Gastroesophageal sphincter (tissue), 4 donors: ENCODE results near the gene ADAM22. TPM values are rescaled to one million over a fixed set of nuclear protein-coding genes. Genes with fewer than 3 reads are reported as not detected.
A peak's percentile ranks its signal among the peaks of the same experiment; 100 is the strongest.

Experiments
- ATAC-seq: fragments of 150-250 bp; one replicate; pipeline ENCODE4 v1.9.1; 2016; ENCODE audit warnings: mild to moderate bottlenecking, moderate library complexity
- H3K27ac ChIP-seq, 4 donors: fragments of 200-600 bp; sonication (generic) in 3 of 4; 1 replicate in 3 of 4; 2 replicates in 1 of 4; pipeline ENCODE4 v1.5.1; 2016 to 2019
- H3K27me3 ChIP-seq: fragments of 200-600 bp; sonication (generic); one replicate; pipeline ENCODE4 v1.5.1; 2019
- H3K36me3 ChIP-seq, 2 donors: fragments of 200-600 bp; sonication (generic); one replicate each; pipeline ENCODE4 v1.5.1; 2019; ENCODE audit warnings: control low read depth in 1 of 2
- H3K4me1 ChIP-seq, 3 donors: fragments of 200-600 bp; sonication (generic); 1 replicate in 2 of 3; 2 replicates in 1 of 3; pipeline ENCODE4 v1.5.1; 2016 to 2019; ENCODE audit warnings: control low read depth in 2 of 3
- H3K4me3 ChIP-seq, 2 donors: fragments of 200-600 bp; sonication (generic); one replicate each; pipeline ENCODE4 v1.5.1; 2019; ENCODE audit warnings: mild to moderate bottlenecking in 1 of 2, moderate library complexity in 1 of 2
- H3K9me3 ChIP-seq, 3 donors: fragments of 200-600 bp; sonication (generic); one replicate each; pipeline ENCODE4 v1.5.1; 2017 to 2019; ENCODE audit warnings: control low read depth in 2 of 3
- EP300 ChIP-seq: sonication (generic); formaldehyde crosslinking; IDR thresholded peaks from one replicate; pipeline ENCODE4 v1.6.1; 2017; ENCODE audit warnings: antibody characterized with exemption, mild to moderate bottlenecking
- POLR2A ChIP-seq, 2 donors: fragments of 450-650 bp; IDR thresholded peaks; one replicate each; pipeline ENCODE4 v1.6.1; 2017; ENCODE audit warnings: antibody characterized with exemption in 2 of 2, mild to moderate bottlenecking in 2 of 2, moderate library complexity in 1 of 2
- POLR2AphosphoS5 ChIP-seq: sonication (generic); formaldehyde crosslinking; IDR thresholded peaks from one replicate; pipeline ENCODE4 v1.6.1; 2017; ENCODE audit warnings: antibody characterized with exemption
- WGBS, 2 donors: methylation state at CpG; one replicate each; pipeline ENCODE4 v1.1.5; 2018; ENCODE audit warnings: low coverage in 1 of 2; 5-methylcytosine and 5-hydroxymethylcytosine counted together
- total RNA-seq, 4 donors: library from RNA; depleted of rRNA; stranded (reverse); fragments of >200 nt; gene quantifications; one replicate each; pipeline ENCODE4 v1.1.0, GENCODE V29; 2016
- TF ChIP-seq, protein P1 (sequence below), 4 experiments: fragments of 200-600 bp in 2 of 4; fragments of 450-650 bp in 2 of 4; sonication (generic) in 1 of 4; IDR thresholded peaks; one replicate each; pipeline ENCODE4 v1.5.1; 2017 to 2019; ENCODE audit warnings: antibody characterized with exemption in 4 of 4, mild to moderate bottlenecking in 2 of 4, moderate library complexity in 2 of 4

ADAM22 gene
- total RNA-seq, 4 donors from 2014 or later: 1.1 to 3.6 (median 1.7) TPM

DNA sequence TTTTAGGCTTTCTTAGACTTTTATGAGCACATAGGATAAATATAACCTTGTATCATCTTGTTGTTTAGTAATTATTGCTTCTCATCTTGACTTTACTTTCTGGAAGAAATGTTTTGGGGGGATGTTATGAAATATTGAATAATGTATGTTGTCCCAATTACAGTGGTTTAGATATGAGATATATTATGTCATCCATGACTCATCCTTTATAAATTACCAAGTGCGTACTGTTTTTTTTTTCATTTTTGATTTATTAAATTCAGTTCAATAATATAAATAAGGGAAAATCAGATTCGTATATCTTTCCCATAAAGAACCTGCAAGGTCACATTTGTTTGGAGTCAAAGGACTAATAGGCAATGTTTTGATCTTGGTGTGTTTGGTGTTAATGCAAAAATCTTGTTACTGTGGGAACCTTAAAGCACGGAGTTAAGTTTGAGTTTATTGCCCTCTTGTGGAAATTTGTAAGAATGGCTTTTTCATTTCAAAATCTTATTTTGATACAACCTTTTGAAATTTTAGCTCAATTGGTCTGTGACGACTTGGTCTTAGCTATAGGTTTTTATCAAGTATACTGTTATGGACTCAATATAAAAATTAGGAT is 177.2 kb downstream of the ADAM22 start:
- Histone ChIP-seq H3K27me3 (no peaks in the 10 kb centered on the region), H3K4me1 (peaks cover 0 to 8% (median 0%) of the 10 kb centered on the region in 3 donors), H3K9me3 (no peaks in the 10 kb centered on the region), H3K27ac (no peak overlapping the region), H3K4me3 (no peak overlapping the region), H3K36me3 (no peaks in the 10 kb centered on the region)
- ATAC-seq: no peak
- WGBS, 2 donors: 11 to 19% methylated on average over 4 of the region's 4 CpGs
- TF ChIP-seq, protein P1, sequence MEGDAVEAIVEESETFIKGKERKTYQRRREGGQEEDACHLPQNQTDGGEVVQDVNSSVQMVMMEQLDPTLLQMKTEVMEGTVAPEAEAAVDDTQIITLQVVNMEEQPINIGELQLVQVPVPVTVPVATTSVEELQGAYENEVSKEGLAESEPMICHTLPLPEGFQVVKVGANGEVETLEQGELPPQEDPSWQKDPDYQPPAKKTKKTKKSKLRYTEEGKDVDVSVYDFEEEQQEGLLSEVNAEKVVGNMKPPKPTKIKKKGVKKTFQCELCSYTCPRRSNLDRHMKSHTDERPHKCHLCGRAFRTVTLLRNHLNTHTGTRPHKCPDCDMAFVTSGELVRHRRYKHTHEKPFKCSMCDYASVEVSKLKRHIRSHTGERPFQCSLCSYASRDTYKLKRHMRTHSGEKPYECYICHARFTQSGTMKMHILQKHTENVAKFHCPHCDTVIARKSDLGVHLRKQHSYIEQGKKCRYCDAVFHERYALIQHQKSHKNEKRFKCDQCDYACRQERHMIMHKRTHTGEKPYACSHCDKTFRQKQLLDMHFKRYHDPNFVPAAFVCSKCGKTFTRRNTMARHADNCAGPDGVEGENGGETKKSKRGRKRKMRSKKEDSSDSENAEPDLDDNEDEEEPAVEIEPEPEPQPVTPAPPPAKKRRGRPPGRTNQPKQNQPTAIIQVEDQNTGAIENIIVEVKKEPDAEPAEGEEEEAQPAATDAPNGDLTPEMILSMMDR (IDR thresholded peaks at IDR 0.05): peak; percentile 22 to 51 (median 37)
- no peak for TF ChIP-seq EP300
- no peak for TF ChIP-seq POLR2A (IDR thresholded peaks at IDR 0.05)
- TF ChIP-seq POLR2AphosphoS5: no peak

DNA sequence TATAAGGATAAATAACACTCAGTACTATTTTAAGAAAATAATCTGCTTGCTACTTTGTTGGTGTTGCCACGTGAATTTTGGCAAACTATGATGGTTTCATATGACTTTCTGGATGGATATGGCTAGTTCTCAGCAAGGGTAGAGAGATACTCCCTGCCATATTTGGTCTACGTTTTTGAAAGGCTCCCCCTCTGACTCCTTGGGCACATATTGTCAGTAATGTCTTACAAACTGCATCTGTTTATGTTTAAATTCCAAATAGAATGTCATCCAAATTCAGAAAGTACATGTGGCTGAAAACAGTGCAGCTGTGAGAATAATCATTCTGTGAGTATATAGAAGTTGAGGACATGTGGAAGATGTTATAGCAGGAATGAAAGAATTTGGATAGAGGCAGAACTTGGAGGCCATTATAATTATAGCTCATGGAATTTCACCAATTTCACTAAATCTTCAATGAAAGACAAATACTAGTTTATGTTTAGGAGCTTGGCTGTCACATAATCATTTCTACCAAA is 178.0 kb downstream of the ADAM22 start:
- no peaks in the 10 kb centered on the region for H3K36me3 ChIP-seq
- WGBS, 2 donors: 11 to 33% methylated on average over 2 of the region's 2 CpGs
- no peak for ATAC-seq

DNA sequence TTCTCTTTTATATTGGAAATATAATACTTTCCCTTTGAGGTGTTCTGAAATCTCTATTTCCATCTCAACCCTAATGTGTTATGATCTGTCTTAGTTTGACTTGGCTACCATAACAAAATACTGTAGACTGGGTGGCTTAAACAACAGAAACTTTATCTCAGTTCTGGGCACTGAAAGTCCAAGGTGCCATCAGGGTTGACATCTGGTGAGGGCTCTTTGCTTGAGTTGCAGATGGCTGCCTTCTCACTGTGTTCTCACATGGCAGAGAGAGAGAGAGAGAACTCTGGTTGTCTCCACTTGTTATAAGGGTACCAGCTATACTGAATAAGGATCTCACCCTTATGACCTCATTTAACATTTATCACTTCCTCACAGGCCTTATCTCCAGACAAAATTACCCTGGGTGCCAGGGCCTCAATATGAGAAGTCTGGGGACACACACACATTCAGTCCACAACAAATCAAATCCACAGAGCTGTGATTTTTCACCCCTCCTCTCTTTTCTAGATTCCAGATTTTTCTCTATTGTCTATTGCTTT is 181.3 kb downstream of the ADAM22 start:
- TF ChIP-seq, protein P1 (IDR thresholded peaks at IDR 0.05): no peak
- TF ChIP-seq EP300 (no peak), POLR2AphosphoS5 (no peak), POLR2A (IDR thresholded peaks at IDR 0.05) (no peak)
- Histone ChIP-seq H3K27me3 (no peaks in the 10 kb centered on the region), H3K27ac (no peak overlapping the region), H3K4me1 (peaks cover 0 to 8% (median 0%) of the 10 kb centered on the region in 3 donors), H3K36me3 (no peaks in the 10 kb centered on the region), H3K4me3 (no peak overlapping the region), H3K9me3 (no peaks in the 10 kb centered on the region)
- ATAC-seq: no peak

More for the DNA sequence above, 178.0 kb downstream of the ADAM22 start:
- Histone ChIP-seq H3K9me3 (no peaks in the 10 kb centered on the region), H3K4me1 (peaks cover 0 to 8% (median 0%) of the 10 kb centered on the region in 3 donors), H3K4me3 (no peak overlapping the region), H3K27me3 (no peaks in the 10 kb centered on the region), H3K27ac (no peak overlapping the region)
- TF ChIP-seq EP300 (no peak), POLR2AphosphoS5 (no peak), POLR2A (IDR thresholded peaks at IDR 0.05) (no peak)
- TF ChIP-seq, protein P1 (IDR thresholded peaks at IDR 0.05): no peak

DNA sequence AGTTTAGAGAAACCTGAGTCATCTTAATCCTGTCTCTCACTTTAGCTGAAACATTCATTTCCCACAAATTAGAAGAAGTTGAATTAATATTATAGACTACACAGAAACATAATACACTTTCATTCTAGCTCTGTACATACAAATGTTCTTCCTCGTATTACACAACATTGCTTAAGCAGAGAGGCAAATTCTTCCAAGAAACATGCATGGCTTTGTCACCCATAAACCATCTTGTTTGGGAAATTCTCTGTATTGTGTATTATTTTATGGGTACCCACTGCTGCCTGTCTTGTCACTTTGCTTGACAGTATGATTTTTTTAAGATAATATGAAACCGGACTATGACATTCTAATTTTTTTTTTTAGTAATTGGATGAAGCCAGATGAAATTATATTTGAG is 181.8 kb downstream of the ADAM22 start:
- Histone ChIP-seq H3K27ac (no peak overlapping the region), H3K9me3 (no peaks in the 10 kb centered on the region), H3K4me3 (no peak overlapping the region), H3K27me3 (no peaks in the 10 kb centered on the region), H3K36me3 (no peaks in the 10 kb centered on the region), H3K4me1 (peaks cover 0 to 8% (median 0%) of the 10 kb centered on the region in 3 donors)
- no peak for TF ChIP-seq POLR2AphosphoS5
- TF ChIP-seq, protein P1 (IDR thresholded peaks at IDR 0.05): no peak
- no peak for TF ChIP-seq POLR2A (IDR thresholded peaks at IDR 0.05)
- TF ChIP-seq EP300: no peak
- WGBS, 2 donors: 73 to 78% methylated on average over 2 of the region's 2 CpGs
- no peak for ATAC-seq

DNA sequence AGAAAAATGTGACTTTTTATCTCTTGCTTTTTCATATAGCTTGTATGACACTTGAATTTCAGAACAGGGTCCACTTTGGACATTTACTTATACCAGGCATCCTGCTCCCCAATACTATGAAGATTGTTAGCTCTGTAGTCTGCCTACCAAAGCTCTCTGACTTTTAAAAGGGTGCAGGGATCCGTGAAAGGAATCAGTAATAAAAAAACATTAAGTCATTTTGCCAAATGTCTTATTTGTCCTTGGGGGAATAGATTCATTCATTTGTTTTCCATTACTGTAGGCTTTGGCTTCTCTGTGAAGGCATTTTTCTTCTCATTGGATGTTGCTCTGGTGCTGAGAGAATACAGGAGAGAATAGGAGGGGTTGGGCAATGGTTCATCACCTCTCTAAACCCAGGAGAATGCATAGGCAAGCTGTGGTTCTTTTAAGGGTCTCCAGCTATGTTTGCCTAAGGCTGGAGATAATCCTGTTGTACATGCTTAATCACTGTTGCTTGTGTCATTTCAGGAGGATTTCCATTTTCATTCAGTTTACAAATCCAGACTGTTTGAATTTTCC is 182.3 kb downstream of the ADAM22 start:
- TF ChIP-seq EP300: no peak
- TF ChIP-seq, protein P1 (IDR thresholded peaks at IDR 0.05): no peak
- no peak for TF ChIP-seq POLR2AphosphoS5
- no peak for TF ChIP-seq POLR2A (IDR thresholded peaks at IDR 0.05)
- no peak overlapping the region for H3K4me3 ChIP-seq
- H3K36me3 ChIP-seq: no peaks in the 10 kb centered on the region
- no peak for ATAC-seq
- 36 to 47% methylated on average over 1 of the region's 1 CpG for WGBS, 2 donors
- H3K27me3 ChIP-seq: no peaks in the 10 kb centered on the region
- no peaks in the 10 kb centered on the region for H3K9me3 ChIP-seq
- H3K4me1 ChIP-seq: peaks cover 0 to 8% (median 0%) of the 10 kb centered on the region in 3 donors
- no peak overlapping the region for H3K27ac ChIP-seq
